ENCODE data around the gene SEC14L3. TPM values are rescaled to one million over a fixed set of nuclear protein-coding genes. Genes with fewer than 3 reads are reported as not detected.

Gene SEC14L3
- total and polyA plus RNA-seq, 2 of the 13 experiments (the other 11 are each of a cell fraction or from before 2014, with no cell fraction given): not detected

- TF ChIP-seq HMGXB4 (CRISPR knock-in tag; IDR thresholded peaks at IDR 0.05; ENCODE audit: borderline replicate concordance in 1 of 2, low read depth in 1 of 2) (peak in 1 of 2 experiments; percentile 62; a peak in 3 of 4 replicates), PAXIP1 (CRISPR knock-in tag; conservative IDR thresholded peaks at IDR 0.05) (no peak), FLYWCH1 (CRISPR knock-in tag; IDR thresholded peaks at IDR 0.05) (no peak), HDAC2 (CRISPR knock-in tag; IDR thresholded peaks at IDR 0.05) (peak; percentile 64), ZNF317 (CRISPR knock-in tag; IDR thresholded peaks at IDR 0.05) (no peak), ZNF329 (CRISPR knock-in tag; IDR thresholded peaks at IDR 0.05; ENCODE audit: low read depth) (no peak), KAT2B (IDR thresholded peaks at IDR 0.05; ENCODE audit: borderline replicate concordance, low read depth, low read length) (no peak), SAFB2 (CRISPR knock-in tag; IDR thresholded peaks at IDR 0.05; ENCODE audit: borderline replicate concordance, low read depth) (peak; percentile 50; the same call in 1 of the 2 replicates), PBX2 (CRISPR knock-in tag; IDR thresholded peaks at IDR 0.05) (no peak), ZNF335 (CRISPR knock-in tag; IDR thresholded peaks at IDR 0.05) (peak; percentile 61; the same call in 1 of the 2 replicates), FOXC1 (CRISPR knock-in tag; IDR thresholded peaks at IDR 0.05; ENCODE audit: borderline replicate concordance) (no peak), EHMT2 (IDR thresholded peaks at IDR 0.05; ENCODE audit: borderline replicate concordance, low read depth, low read length) (no peak), HOMEZ (CRISPR knock-in tag; IDR thresholded peaks at IDR 0.05; ENCODE audit: low read depth) (no peak), ZBTB26 (CRISPR knock-in tag; IDR thresholded peaks at IDR 0.05; ENCODE audit: borderline replicate concordance) (no peak; the same call in 1 of the 2 replicates), ZNF430 (CRISPR knock-in tag; IDR thresholded peaks at IDR 0.05) (0 out of 2 replicates have a peak, but pooled peaks have one; percentile 44), SOX6 (IDR thresholded peaks at IDR 0.05) (no peak), SOX6 (CRISPR knock-in tag; IDR thresholded peaks at IDR 0.05) (no peak), FOXA1 (IDR thresholded peaks at IDR 0.05) (no peak), FOXA1 (CRISPR knock-in tag; IDR thresholded peaks at IDR 0.05) (no peak), PCBP2 (optimal IDR thresholded peaks at IDR 0.05; ENCODE audit: low read depth, low read length, poor library complexity, severe bottlenecking) (no peak)
These were observed 46.0 kb downstream of the SEC14L3 start, which contains the start of gene MTFP1 (continued) for GRCh38 chr22:30425616-30426387.

Measured in HepG2 (cell line).